ENCODE measurements around the gene IRF4. TPM values are rescaled to one million over a fixed set of nuclear protein-coding genes. Genes with fewer than 3 reads are reported as not detected.

IRF4 gene
- total RNA-seq, 2 experiments from 2014 or later = 500 to 504 TPM

GRCh38 chr6:382883-383810 lies 8.4 kb upstream of the IRF4 start:
- no peak overlapping the region for H3K27ac Mint-ChIP-seq
- intact Hi-C loops (cut with micrococcal nuclease) = no loop called here
- no peak for DNase-seq
- H3K4me1 Mint-ChIP-seq (ENCODE audit: low read depth) = peaks cover 8% of the 10 kb centered on the region
- peaks cover 32% of the 10 kb centered on the region for H3K27me3 Mint-ChIP-seq (ENCODE audit: low read depth)
- H3K4me3 Mint-ChIP-seq = no peak overlapping the region
- CTCF ChIA-PET = interaction anchor here (1.0 to 1.1 kb wide), 2 partner anchors 210 to 235 kb away, joined by 3 read pairs; no protein-coding TSS in a partner anchor
- H3K36me3 Mint-ChIP-seq (ENCODE audit: low read depth) = no peaks in the 10 kb centered on the region
- H3K9me3 Mint-ChIP-seq = no peaks in the 10 kb centered on the region

GRCh38 chr6:383856-384255 lies 7.7 kb upstream of the IRF4 start:
- CTCF ChIA-PET = interaction anchor here (1.0 to 1.1 kb wide), 2 partner anchors 209 to 236 kb away, joined by 3 read pairs; no protein-coding TSS in a partner anchor
- Mint-ChIP-seq H3K9me3 (no peaks in the 10 kb centered on the region), H3K27ac (no peak overlapping the region), H3K4me3 (no peak overlapping the region), H3K27me3 (ENCODE audit: low read depth) (peaks cover 32% of the 10 kb centered on the region), H3K36me3 (ENCODE audit: low read depth) (no peaks in the 10 kb centered on the region), H3K4me1 (ENCODE audit: low read depth) (peaks cover 7% of the 10 kb centered on the region)
- intact Hi-C loops (cut with micrococcal nuclease) = no loop called here
- DNase-seq = no peak

- Mint-ChIP-seq H3K36me3 (ENCODE audit: low read depth) (no peaks in the 10 kb centered on the region), H3K4me1 (ENCODE audit: low read depth) (peaks cover 15% of the 10 kb centered on the region), H3K27ac (no peak overlapping the region), H3K27me3 (ENCODE audit: low read depth) (peaks cover 32% of the 10 kb centered on the region), H3K4me3 (no peak overlapping the region), H3K9me3 (no peaks in the 10 kb centered on the region)
- CTCF ChIA-PET = interaction anchor here (0.6 kb wide), 1 partner anchor 193 kb away, joined by 3 read pairs; no protein-coding TSS in a partner anchor
- DNase-seq = no peak
- intact Hi-C loops (cut with micrococcal nuclease) = loop anchor here (5.0 kb wide), 1 partner anchor 1012 kb away; no protein-coding TSS in a partner anchor
Measured at GRCh38 chr6:384898-385297, 6.7 kb upstream of the IRF4 start.

GRCh38 chr6:385614-386013 lies 5.9 kb upstream of the IRF4 start:
- H3K9me3 Mint-ChIP-seq = no peaks in the 10 kb centered on the region
- peaks cover 27% of the 10 kb centered on the region for H3K27me3 Mint-ChIP-seq (ENCODE audit: low read depth)
- intact Hi-C loops (cut with micrococcal nuclease) = loop anchor here (5.0 kb wide), 1 partner anchor 1012 kb away; no protein-coding TSS in a partner anchor
- no peak overlapping the region for H3K27ac Mint-ChIP-seq
- no peak overlapping the region for H3K4me3 Mint-ChIP-seq
- DNase-seq = no peak
- H3K36me3 Mint-ChIP-seq (ENCODE audit: low read depth) = no peaks in the 10 kb centered on the region
- H3K4me1 Mint-ChIP-seq (ENCODE audit: low read depth) = peaks cover 19% of the 10 kb centered on the region
- CTCF ChIA-PET = no interaction called here

GRCh38 chr6:386688-387266 lies 4.8 kb upstream of the IRF4 start:
- CTCF ChIA-PET = interaction anchor here (1.0 kb wide), 1 partner anchor 198 kb away, joined by 3 read pairs; no protein-coding TSS in a partner anchor
- Mint-ChIP-seq H3K9me3 (no peaks in the 10 kb centered on the region), H3K4me1 (ENCODE audit: low read depth) (peaks cover 21% of the 10 kb centered on the region), H3K27me3 (ENCODE audit: low read depth) (peaks cover 19% of the 10 kb centered on the region), H3K4me3 (no peak overlapping the region), H3K36me3 (ENCODE audit: low read depth) (peaks cover 5% of the 10 kb centered on the region), H3K27ac (no peak overlapping the region)
- intact Hi-C loops (cut with micrococcal nuclease) = loop anchor here (5.0 kb wide), 1 partner anchor 1011 kb away; no protein-coding TSS in a partner anchor
- no peak for DNase-seq

- CTCF ChIA-PET = interaction anchor here (1.0 kb wide), 1 partner anchor 199 kb away, joined by 3 read pairs; no protein-coding TSS in a partner anchor
- Mint-ChIP-seq H3K4me1 (ENCODE audit: low read depth) (peaks cover 21% of the 10 kb centered on the region), H3K4me3 (no peak overlapping the region), H3K27me3 (ENCODE audit: low read depth) (peaks cover 17% of the 10 kb centered on the region), H3K36me3 (ENCODE audit: low read depth) (peaks cover 7% of the 10 kb centered on the region), H3K27ac (no peak overlapping the region), H3K9me3 (no peaks in the 10 kb centered on the region)
- intact Hi-C loops (cut with micrococcal nuclease) = loop anchor here (5.0 kb wide), 1 partner anchor 1010 kb away; no protein-coding TSS in a partner anchor
- DNase-seq = no peak
Measured at GRCh38 chr6:387293-387741, 4.2 kb upstream of the IRF4 start.

GRCh38 chr6:388202-388903 lies 3.2 kb upstream of the IRF4 start:
- CTCF ChIA-PET = interaction anchor here (1.0 to 4.5 kb wide), 3 partner anchors 193 to 204 kb away, joined by 3 to 20 read pairs (median 3); no protein-coding TSS in a partner anchor
- Mint-ChIP-seq H3K4me1 (ENCODE audit: low read depth) (peaks cover 21% of the 10 kb centered on the region), H3K36me3 (ENCODE audit: low read depth) (peaks cover 15% of the 10 kb centered on the region), H3K9me3 (no peaks in the 10 kb centered on the region), H3K27ac (no peak overlapping the region), H3K27me3 (ENCODE audit: low read depth) (peaks cover 13% of the 10 kb centered on the region), H3K4me3 (no peak overlapping the region)
- intact Hi-C loops (cut with micrococcal nuclease) = loop anchor here (1.0 to 5.0 kb wide), 2 partner anchors 165 to 1009 kb away; no protein-coding TSS in a partner anchor
- DNase-seq = no peak

GRCh38 chr6:389143-389542 lies 2.4 kb upstream of the IRF4 start:
- peak overlapping the region; percentile 95 for H3K27ac Mint-ChIP-seq
- CTCF ChIA-PET = interaction anchor here (0.6 to 4.5 kb wide), 9 partner anchors 95 to 268 kb away, joined by 3 to 20 read pairs (median 3); no protein-coding TSS in a partner anchor
- intact Hi-C loops (cut with micrococcal nuclease) = loop anchor here (1.0 to 5.0 kb wide), 13 partner anchors 57 to 1008 kb away; partner anchors contain the start of gene DUSP22
- no peak for DNase-seq
- H3K4me3 Mint-ChIP-seq = peak overlapping the region; percentile 93
- H3K27me3 Mint-ChIP-seq (ENCODE audit: low read depth) = peaks cover 6% of the 10 kb centered on the region
- peaks cover 22% of the 10 kb centered on the region for H3K36me3 Mint-ChIP-seq (ENCODE audit: low read depth)
- peaks cover 26% of the 10 kb centered on the region for H3K4me1 Mint-ChIP-seq (ENCODE audit: low read depth)
- H3K9me3 Mint-ChIP-seq = no peaks in the 10 kb centered on the region

- H3K9me3 Mint-ChIP-seq = no peaks in the 10 kb centered on the region
- peaks cover 27% of the 10 kb centered on the region for H3K36me3 Mint-ChIP-seq (ENCODE audit: low read depth)
- CTCF ChIA-PET = interaction anchor here (0.6 to 4.5 kb wide), 14 partner anchors 10 to 203 kb away, joined by 3 to 20 read pairs (median 4); no protein-coding TSS in a partner anchor
- peak overlapping the region; percentile 95 for H3K27ac Mint-ChIP-seq
- intact Hi-C loops (cut with micrococcal nuclease) = loop anchor here (1.0 to 10.0 kb wide), 16 partner anchors 57 to 1008 kb away; partner anchors contain the start of genes DUSP22 and FOXQ1
- peak overlapping the region; percentile 93 for H3K4me3 Mint-ChIP-seq
- peaks cover 6% of the 10 kb centered on the region for H3K27me3 Mint-ChIP-seq (ENCODE audit: low read depth)
- H3K4me1 Mint-ChIP-seq (ENCODE audit: low read depth) = peaks cover 27% of the 10 kb centered on the region
- peak; percentile 74 for DNase-seq
Measured at GRCh38 chr6:389622-390021, 1.9 kb upstream of the IRF4 start.

GRCh38 chr6:390914-391558 lies 516 bp upstream of the IRF4 start:
- Mint-ChIP-seq H3K4me1 (ENCODE audit: low read depth) (peaks cover 41% of the 10 kb centered on the region), H3K27ac (peak overlapping the region; percentile 95), H3K4me3 (peak overlapping the region; percentile 93), H3K9me3 (no peaks in the 10 kb centered on the region), H3K27me3 (ENCODE audit: low read depth) (peaks cover 4% of the 10 kb centered on the region), H3K36me3 (ENCODE audit: low read depth) (peaks cover 41% of the 10 kb centered on the region)
- CTCF ChIA-PET = interaction anchor here (0.9 to 4.5 kb wide), 15 partner anchors 12 to 203 kb away, joined by 3 to 20 read pairs (median 4); no protein-coding TSS in a partner anchor
- peak; percentile 76 for DNase-seq
- intact Hi-C loops (cut with micrococcal nuclease) = loop anchor here (1.0 to 10.0 kb wide), 7 partner anchors 12 to 990 kb away; partner anchors contain the start of gene FOXQ1

All from activated naive CD4-positive, alpha-beta T cell treated with anti-CD3 and anti-CD28 coated beads for 36 hours (primary cell).